GM12878 (cell line): Measurements from ENCODE around the gene RSPRY1. TPM values are rescaled to one million over a fixed set of nuclear protein-coding genes. Genes with fewer than 3 reads are reported as not detected.

Experiments
- ATF2 ChIP-seq: IDR thresholded peaks from 2 replicates; pipeline ENCODE4 v1.6.1; 2012; ENCODE audit warnings: low read length, inconsistent platforms
- ATF7 ChIP-seq: fragments of 450-650 bp; IDR thresholded peaks from 2 replicates; pipeline ENCODE4 v1.6.1; 2016; ENCODE audit warnings: low read depth, mild to moderate bottlenecking
- BHLHE40 ChIP-seq, 2 experiments: fragments of 450-650 bp in 1 of 2; IDR thresholded peaks; 2 replicates each; pipeline ENCODE4 v1.6.1; 2011 to 2017; ENCODE audit warnings: low read depth in 2 of 2, borderline replicate concordance in 1 of 2, improper control_type of control experiment in 1 of 2, low read length in 1 of 2, mild to moderate bottlenecking in 1 of 2
- BMI1 ChIP-seq: fragments of 450-650 bp; IDR thresholded peaks from 2 replicates; pipeline ENCODE4 v1.6.1; 2016; ENCODE audit warnings: mild to moderate bottlenecking, moderate library complexity, borderline replicate concordance
- BRCA1 ChIP-seq: IDR thresholded peaks from 2 replicates; pipeline ENCODE4 v1.6.1; 2011; ENCODE audit warnings: low read depth, low read length, improper control_type of control experiment
- CHD2 ChIP-seq: IDR thresholded peaks from 2 replicates; pipeline ENCODE4 v1.6.1; 2011; ENCODE audit warnings: low read depth, low read length, improper control_type of control experiment, borderline replicate concordance
- CREB1 ChIP-seq: IDR thresholded peaks from 2 replicates; pipeline ENCODE4 v1.6.1; 2012; ENCODE audit warnings: low read depth, mild to moderate bottlenecking, inconsistent platforms
- EGR1 ChIP-seq, 2 experiments: IDR thresholded peaks; 1 replicate in 1 of 2; 2 replicates in 1 of 2; pipeline ENCODE4 v1.6.1; 2011 to 2012; ENCODE audit warnings: low read depth in 2 of 2, low read length in 2 of 2, borderline replicate concordance in 1 of 2, mild to moderate bottlenecking in 1 of 2, moderate library complexity in 1 of 2
- ETV6 ChIP-seq, 2 experiments: fragments of 450-650 bp in 1 of 2; IDR thresholded peaks in 1 of 2; conservative IDR thresholded peaks in 1 of 2; 2 replicates each; pipeline ENCODE4 v1.6.1; 2014; ENCODE audit warnings: antibody characterized with exemption in 1 of 2, borderline replicate concordance in 1 of 2, low read depth in 1 of 2, mild to moderate bottlenecking in 1 of 2, moderate library complexity in 1 of 2
- JUND ChIP-seq: IDR thresholded peaks from 2 replicates; pipeline ENCODE4 v1.6.1; 2012; ENCODE audit warnings: low read depth, mild to moderate bottlenecking, low read length, improper control_type of control experiment, moderate library complexity
- NBN ChIP-seq: fragments of 450-650 bp; IDR thresholded peaks from 2 replicates; pipeline ENCODE4 v1.6.1; 2016
- NR2F1 ChIP-seq: fragments of 450-650 bp; conservative IDR thresholded peaks from 2 replicates; pipeline ENCODE4 v1.6.1; 2017; ENCODE audit warnings: mild to moderate bottlenecking
- PAX8 ChIP-seq: fragments of 450-650 bp; IDR thresholded peaks from 2 replicates; pipeline ENCODE4 v1.6.1; 2017; ENCODE audit warnings: mild to moderate bottlenecking, moderate library complexity
- POLR2A ChIP-seq: IDR thresholded peaks from 2 replicates; pipeline ENCODE4 v1.6.1; 2011; ENCODE audit warnings: low read depth, mild to moderate bottlenecking, low read length
- POLR2AphosphoS5 ChIP-seq: IDR thresholded peaks from 2 replicates; pipeline ENCODE4 v1.6.1; 2011; ENCODE audit warnings: mild to moderate bottlenecking, low read length, inconsistent platforms
- RCOR1 ChIP-seq: conservative IDR thresholded peaks from 2 replicates; pipeline ENCODE4 v1.6.1; 2012; ENCODE audit warnings: low read depth, low read length, improper control_type of control experiment
- SREBF2 ChIP-seq: IDR thresholded peaks from 2 replicates; pipeline ENCODE4 v1.6.1; 2012; ENCODE audit warnings: mild to moderate bottlenecking, low read length
- TBL1XR1 ChIP-seq: IDR thresholded peaks from 2 replicates; pipeline ENCODE4 v1.6.1; 2012; ENCODE audit warnings: low read depth, low read length, improper control_type of control experiment
- USF1 ChIP-seq: IDR thresholded peaks from 2 replicates; pipeline ENCODE4 v1.6.1; 2011; ENCODE audit warnings: borderline replicate concordance, low read depth, mild to moderate bottlenecking, moderate library complexity, mixed read lengths, low read length; ENCODE audit not compliant: insufficient read depth; ENCODE audit errors: extremely low read length
- WRNIP1 ChIP-seq: IDR thresholded peaks from 2 replicates; pipeline ENCODE4 v1.6.1; 2011; ENCODE audit warnings: low read depth, low read length, improper control_type of control experiment, borderline replicate concordance
- ZNF24 ChIP-seq: fragments of 450-650 bp; IDR thresholded peaks from 2 replicates; pipeline ENCODE4 v1.6.1; 2017; ENCODE audit warnings: antibody characterized with exemption, mild to moderate bottlenecking
- polyA plus RNA-seq, 11 experiments: library from polyadenylated mRNA; depleted of rRNA in 4 of 11; unstranded in 6 of 11; stranded (reverse) in 5 of 11; fragments of >200 nt; fragmentation: Nextera tagmentation in 4 of 11; fragmentation: Illumina TruSeq in 1 of 11; extraction: Ambion mirVana in 4 of 11; extraction: Trizol in 1 of 11; gene quantifications; 1 replicate in 1 of 11; 2 replicates in 10 of 11; pipeline versions ENCODE4 v1.2.1 to v1.2.3, GENCODE V29; 2011 to 2016; ENCODE audit warnings: inconsistent platforms in 2 of 11, missing spikeins in 2 of 11, low read depth in 1 of 11
- total RNA-seq, 4 experiments: library from RNA; depleted of rRNA in 3 of 4; stranded (reverse); fragments of >200 nt in 3 of 4; fragmentation: Illumina TruSeq in 1 of 4; extraction: Trizol in 1 of 4; gene quantifications; 2 replicates each; pipeline versions ENCODE4 v1.2.1 to v1.2.3, GENCODE V29; 2013 to 2021
- TF ChIP-seq, protein P1 (sequence below): fragments of 450-650 bp; formaldehyde crosslinking; IDR thresholded peaks from 2 replicates; pipeline ENCODE4 v1.5.0; 2022; ENCODE audit warnings: mild to moderate bottlenecking, missing genetic modification characterization
- TF ChIP-seq, protein P2 (sequence below): IDR thresholded peaks from 2 replicates; pipeline ENCODE4 v1.6.1; 2011; ENCODE audit warnings: borderline replicate concordance, low read depth, mild to moderate bottlenecking, moderate library complexity, low read length; ENCODE audit not compliant: insufficient read depth, poor library complexity, severe bottlenecking

RSPRY1 gene
- total and polyA plus RNA-seq, 10 of the 15 experiments (the other 5 are each of a cell fraction or from before 2014, with no cell fraction given): 18.5 to 57.0 (median 41.2) TPM

DNA sequence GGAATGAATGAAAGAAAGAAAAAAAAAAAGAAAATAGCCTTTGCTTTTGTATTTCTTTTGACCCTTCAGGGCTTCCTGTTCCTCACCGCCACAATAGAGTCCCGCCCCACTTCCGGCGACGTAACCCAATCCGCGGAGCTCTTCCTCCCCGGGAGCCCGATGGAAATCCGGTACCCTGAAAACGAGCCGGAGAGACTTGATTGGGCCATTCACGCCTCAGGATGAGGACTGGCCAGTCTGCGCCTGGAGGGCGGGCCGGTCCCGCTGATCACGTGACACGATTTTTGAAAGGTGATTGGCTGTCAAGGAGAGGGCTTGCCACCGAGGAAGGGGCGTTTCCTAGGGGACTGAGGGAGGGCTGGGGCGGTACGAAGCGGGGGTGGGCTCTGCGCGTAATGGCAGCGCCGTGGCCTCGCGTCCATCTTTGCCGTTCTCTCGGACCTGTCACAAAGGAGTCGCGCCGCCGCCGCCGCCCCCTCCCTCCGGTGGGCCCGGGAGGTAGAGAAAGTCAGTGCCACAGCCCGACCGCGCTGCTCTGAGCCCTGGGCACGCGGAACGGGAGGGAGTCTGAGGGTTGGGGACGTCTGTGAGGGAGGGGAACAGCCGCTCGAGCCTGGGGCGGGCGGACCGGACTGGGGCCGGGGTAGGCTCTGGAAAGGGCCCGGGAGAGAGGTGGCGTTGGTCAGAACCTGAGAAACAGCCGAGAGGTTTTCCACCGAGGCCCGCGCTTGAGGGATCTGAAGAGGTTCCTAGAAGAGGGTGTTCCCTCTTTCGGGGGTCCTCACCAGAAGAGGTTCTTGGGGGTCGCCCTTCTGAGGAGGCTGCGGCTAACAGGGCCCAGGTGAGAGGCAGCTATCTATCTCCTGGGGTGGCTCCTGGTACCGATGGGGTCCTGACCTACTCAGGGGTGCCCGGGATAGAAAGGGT is at the start of gene RSPRY1, which contains the start of gene PSME3IP1 (continued):
- TF ChIP-seq, protein P1, sequence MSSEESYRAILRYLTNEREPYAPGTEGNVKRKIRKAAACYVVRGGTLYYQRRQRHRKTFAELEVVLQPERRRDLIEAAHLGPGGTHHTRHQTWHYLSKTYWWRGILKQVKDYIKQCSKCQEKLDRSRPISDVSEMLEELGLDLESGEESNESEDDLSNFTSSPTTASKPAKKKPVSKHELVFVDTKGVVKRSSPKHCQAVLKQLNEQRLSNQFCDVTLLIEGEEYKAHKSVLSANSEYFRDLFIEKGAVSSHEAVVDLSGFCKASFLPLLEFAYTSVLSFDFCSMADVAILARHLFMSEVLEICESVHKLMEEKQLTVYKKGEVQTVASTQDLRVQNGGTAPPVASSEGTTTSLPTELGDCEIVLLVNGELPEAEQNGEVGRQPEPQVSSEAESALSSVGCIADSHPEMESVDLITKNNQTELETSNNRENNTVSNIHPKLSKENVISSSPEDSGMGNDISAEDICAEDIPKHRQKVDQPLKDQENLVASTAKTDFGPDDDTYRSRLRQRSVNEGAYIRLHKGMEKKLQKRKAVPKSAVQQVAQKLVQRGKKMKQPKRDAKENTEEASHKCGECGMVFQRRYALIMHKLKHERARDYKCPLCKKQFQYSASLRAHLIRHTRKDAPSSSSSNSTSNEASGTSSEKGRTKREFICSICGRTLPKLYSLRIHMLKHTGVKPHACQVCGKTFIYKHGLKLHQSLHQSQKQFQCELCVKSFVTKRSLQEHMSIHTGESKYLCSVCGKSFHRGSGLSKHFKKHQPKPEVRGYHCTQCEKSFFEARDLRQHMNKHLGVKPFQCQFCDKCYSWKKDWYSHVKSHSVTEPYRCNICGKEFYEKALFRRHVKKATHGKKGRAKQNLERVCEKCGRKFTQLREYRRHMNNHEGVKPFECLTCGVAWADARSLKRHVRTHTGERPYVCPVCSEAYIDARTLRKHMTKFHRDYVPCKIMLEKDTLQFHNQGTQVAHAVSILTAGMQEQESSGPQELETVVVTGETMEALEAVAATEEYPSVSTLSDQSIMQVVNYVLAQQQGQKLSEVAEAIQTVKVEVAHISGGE: peak; percentile 73
- TF ChIP-seq ATF2: no peak
- peak; percentile 91 for TF ChIP-seq POLR2A
- no peak for TF ChIP-seq PAX8
- no peak for TF ChIP-seq WRNIP1
- TF ChIP-seq TBL1XR1: peak; percentile 59; the same call in 1 of the 2 replicates
- peak; percentile 15; the same call in 1 of the 2 replicates for TF ChIP-seq BMI1
- TF ChIP-seq BRCA1: no peak
- peak; percentile 70 for TF ChIP-seq ATF7
- TF ChIP-seq, protein P2, sequence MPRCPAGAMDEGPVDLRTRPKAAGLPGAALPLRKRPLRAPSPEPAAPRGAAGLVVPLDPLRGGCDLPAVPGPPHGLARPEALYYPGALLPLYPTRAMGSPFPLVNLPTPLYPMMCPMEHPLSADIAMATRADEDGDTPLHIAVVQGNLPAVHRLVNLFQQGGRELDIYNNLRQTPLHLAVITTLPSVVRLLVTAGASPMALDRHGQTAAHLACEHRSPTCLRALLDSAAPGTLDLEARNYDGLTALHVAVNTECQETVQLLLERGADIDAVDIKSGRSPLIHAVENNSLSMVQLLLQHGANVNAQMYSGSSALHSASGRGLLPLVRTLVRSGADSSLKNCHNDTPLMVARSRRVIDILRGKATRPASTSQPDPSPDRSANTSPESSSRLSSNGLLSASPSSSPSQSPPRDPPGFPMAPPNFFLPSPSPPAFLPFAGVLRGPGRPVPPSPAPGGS: no peak
- TF ChIP-seq ZNF24: no peak
- peak; percentile 90 for TF ChIP-seq USF1
- no peak; the same call in none of the 2 replicates for TF ChIP-seq POLR2AphosphoS5
- TF ChIP-seq NR2F1: no peak
- no peak for TF ChIP-seq RCOR1
- TF ChIP-seq EGR1 (IDR thresholded peaks at IDR 0.05; ENCODE audit: borderline replicate concordance in 1 of 2, low read depth in 2 of 2, low read length in 2 of 2): peak in 1 of 2 experiments; percentile 92; a peak in 2 of 3 replicates
- TF ChIP-seq NBN: no peak
- TF ChIP-seq ETV6 (conservative IDR thresholded peaks at IDR 0.05 in 1 of 2, IDR thresholded peaks at IDR 0.05 in 1 of 2; ENCODE audit: borderline replicate concordance in 1 of 2, low read depth in 1 of 2): no peak
- peak; percentile 6 to 95; a peak in 3 of 4 replicates for TF ChIP-seq BHLHE40 (IDR thresholded peaks at IDR 0.05; ENCODE audit: borderline replicate concordance in 1 of 2, low read depth in 2 of 2, low read length in 1 of 2)
- TF ChIP-seq CHD2: peak; percentile 69; the same call in 1 of the 2 replicates
- no peak for TF ChIP-seq SREBF2
- no peak for TF ChIP-seq JUND
- peak; percentile 85 for TF ChIP-seq CREB1
